OCI-LY7 (cell line): ENCODE measurements around the gene GGNBP2. TPM values are rescaled to one million over a fixed set of nuclear protein-coding genes. Genes with fewer than 3 reads are reported as not detected.

Experiments
- total RNA-seq, 2 experiments: library from RNA; depleted of rRNA in 1 of 2; stranded (reverse); fragments of >200 nt in 1 of 2; shearing (Covaris generic) in 1 of 2; gene quantifications; 2 replicates each; pipeline ENCODE4 v1.2.3, GENCODE V29; 2014 to 2022

Gene GGNBP2
- total RNA-seq, 2 experiments from 2014 or later = 66.5 to 115 TPM

Other genes starting within 250 kb of the GGNBP2 start
- gene TBC1D3G, start 221.0 kb upstream of the GGNBP2 start, total RNA-seq (2014; rRNA removed; shearing (Covaris generic)) = not detected in 2 replicates
- not detected in 2 replicates for gene TBC1D3G, start 221.0 kb upstream of the GGNBP2 start, total RNA-seq (2022)
- not detected in 2 replicates for gene TBC1D3H, start 156.5 kb upstream of the GGNBP2 start, total RNA-seq (2014; rRNA removed; shearing (Covaris generic))
- not detected in 2 replicates for gene TBC1D3H, start 156.5 kb upstream of the GGNBP2 start, total RNA-seq (2022)
- gene ZNHIT3, start 58.2 kb upstream of the GGNBP2 start, total RNA-seq (2014; rRNA removed; shearing (Covaris generic)) = 40.4 and 42.2 TPM in 2 replicates
- 47.7 and 50.2 TPM in 2 replicates for gene ZNHIT3, start 58.2 kb upstream of the GGNBP2 start, total RNA-seq (2022)
- gene MYO19, start 10.1 kb upstream of the GGNBP2 start, total RNA-seq (2014; rRNA removed; shearing (Covaris generic)) = 109 and 124 TPM in 2 replicates
- gene MYO19, start 10.1 kb upstream of the GGNBP2 start, total RNA-seq (2022) = 154 and 169 TPM in 2 replicates
- 4.6 and 5.6 TPM in 2 replicates for gene PIGW, start 9.9 kb upstream of the GGNBP2 start, total RNA-seq (2014; rRNA removed; shearing (Covaris generic))
- 15.3 and 17.3 TPM in 2 replicates for gene PIGW, start 9.9 kb upstream of the GGNBP2 start, total RNA-seq (2022)
- gene DHRS11, start 47.0 kb downstream of the GGNBP2 start, total RNA-seq (2014; rRNA removed; shearing (Covaris generic)) = 9.4 and 13.9 TPM in 2 replicates
- gene DHRS11, start 47.0 kb downstream of the GGNBP2 start, total RNA-seq (2022) = 5.1 and 7.2 TPM in 2 replicates
- 20.9 and 22.5 TPM in 2 replicates for gene MRM1, start 56.7 kb downstream of the GGNBP2 start, total RNA-seq (2014; rRNA removed; shearing (Covaris generic))
- 18.6 and 22.6 TPM in 2 replicates for gene MRM1, start 56.7 kb downstream of the GGNBP2 start, total RNA-seq (2022)